Gastrocnemius medialis (tissue), 4 donors: ENCODE data around the gene TAP1.

Experiments used
- CTCF ChIP-seq, 5 experiments: fragments of 450-650 bp in 3 of 5; fragments of 200-600 bp in 2 of 5; sonication (generic) in 2 of 5; IDR thresholded peaks in 4 of 5; conservative IDR thresholded peaks in 1 of 5; 1 replicate in 4 of 5; 2 replicates in 1 of 5; pipeline ENCODE4 v1.5.1; 2016 to 2019; ENCODE audit warnings: antibody characterized with exemption in 5 of 5, mild to moderate bottlenecking in 3 of 5, moderate library complexity in 3 of 5
- POLR2A ChIP-seq, 2 donors: fragments of 450-650 bp; IDR thresholded peaks; one replicate each; pipeline ENCODE4 v1.6.1; 2017; ENCODE audit warnings: antibody characterized with exemption in 2 of 2, mild to moderate bottlenecking in 2 of 2, moderate library complexity in 2 of 2

- TF ChIP-seq CTCF (IDR thresholded peaks at IDR 0.05 in 4 of 5, conservative IDR thresholded peaks at IDR 0.05 in 1 of 5) (no peak), POLR2A (IDR thresholded peaks at IDR 0.05) (no peak)
Measured at GRCh38 chr6:32842690-32843089, 10.8 kb downstream of the TAP1 start.
